ENCODE results near the gene IRF5. TPM values are rescaled to one million over a fixed set of nuclear protein-coding genes. Genes with fewer than 3 reads are reported as not detected.

IRF5 gene
- total RNA-seq, 1 experiment from 2014 or later: 16.5 TPM

DNA sequence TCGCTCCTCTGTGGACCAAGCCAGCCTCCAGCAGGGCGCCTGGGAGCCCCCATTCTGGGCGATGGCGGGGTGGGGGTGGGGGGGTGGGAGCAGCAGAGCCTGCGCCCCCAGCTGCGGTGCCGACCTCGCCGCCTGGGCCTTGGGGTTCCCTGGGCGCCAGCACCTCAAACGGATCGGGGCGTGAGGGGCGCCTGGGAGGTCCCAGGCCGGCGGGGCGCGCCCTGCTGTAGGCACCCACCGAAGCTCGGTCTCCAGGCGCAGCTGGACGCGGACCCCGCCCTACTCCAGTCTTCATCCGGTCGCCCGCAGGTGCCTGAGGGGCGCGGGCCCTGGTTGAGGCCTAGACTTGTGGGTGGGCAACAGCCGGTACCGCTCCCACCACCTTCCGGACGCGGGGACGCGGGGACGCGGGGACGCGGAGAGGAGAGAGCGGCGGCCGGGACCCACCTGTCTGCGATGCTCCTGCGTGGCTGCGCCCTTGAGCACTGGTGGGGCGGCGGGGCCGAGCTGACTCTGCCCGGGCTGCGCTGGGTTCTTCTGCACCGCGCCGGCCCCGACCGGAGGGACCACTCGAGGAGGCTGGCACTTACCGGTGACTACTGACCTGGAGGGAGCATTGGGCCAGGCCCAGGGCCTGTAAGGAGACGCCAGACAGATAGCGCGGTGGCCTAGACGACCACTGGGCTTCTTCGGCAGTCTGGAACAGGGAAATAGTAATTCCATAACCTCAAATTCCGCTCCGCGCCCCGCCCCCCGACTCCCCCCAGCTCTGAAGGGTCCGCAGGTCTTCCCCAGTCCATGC lies 21.7 kb upstream of the IRF5 start:
- H3K36me3 ChIP-seq (ENCODE audit: control insufficient read depth in 1 of 2, insufficient read depth in 2 of 2, low read length in 2 of 2): no peaks in the 10 kb centered on the region
- no peaks in the 10 kb centered on the region for H3K79me2 ChIP-seq (ENCODE audit: insufficient read depth, low read length)
- CTCF ChIA-PET: no interaction called here
- H3K4me2 ChIP-seq (ENCODE audit: low read length): no peak overlapping the region
- no peaks in the 10 kb centered on the region for H3K9me3 ChIP-seq (ENCODE audit: control insufficient read depth in 1 of 2, insufficient read depth in 1 of 2, low read depth in 1 of 2, low read length in 2 of 2)
- H3K27ac ChIP-seq (ENCODE audit: low read depth, low read length): no peak overlapping the region
- no peaks in the 10 kb centered on the region for H4K20me1 ChIP-seq (ENCODE audit: insufficient read depth)
- POLR2A ChIA-PET: no interaction called here
- TF ChIP-seq, protein P1, sequence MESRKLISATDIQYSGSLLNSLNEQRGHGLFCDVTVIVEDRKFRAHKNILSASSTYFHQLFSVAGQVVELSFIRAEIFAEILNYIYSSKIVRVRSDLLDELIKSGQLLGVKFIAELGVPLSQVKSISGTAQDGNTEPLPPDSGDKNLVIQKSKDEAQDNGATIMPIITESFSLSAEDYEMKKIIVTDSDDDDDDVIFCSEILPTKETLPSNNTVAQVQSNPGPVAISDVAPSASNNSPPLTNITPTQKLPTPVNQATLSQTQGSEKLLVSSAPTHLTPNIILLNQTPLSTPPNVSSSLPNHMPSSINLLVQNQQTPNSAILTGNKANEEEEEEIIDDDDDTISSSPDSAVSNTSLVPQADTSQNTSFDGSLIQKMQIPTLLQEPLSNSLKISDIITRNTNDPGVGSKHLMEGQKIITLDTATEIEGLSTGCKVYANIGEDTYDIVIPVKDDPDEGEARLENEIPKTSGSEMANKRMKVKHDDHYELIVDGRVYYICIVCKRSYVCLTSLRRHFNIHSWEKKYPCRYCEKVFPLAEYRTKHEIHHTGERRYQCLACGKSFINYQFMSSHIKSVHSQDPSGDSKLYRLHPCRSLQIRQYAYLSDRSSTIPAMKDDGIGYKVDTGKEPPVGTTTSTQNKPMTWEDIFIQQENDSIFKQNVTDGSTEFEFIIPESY (IDR thresholded peaks at IDR 0.05; ENCODE audit: extremely low read depth, insufficient replicate concordance, low read length): no peak
- TF ChIP-seq YY1 (IDR thresholded peaks at IDR 0.05; ENCODE audit: extremely low read depth, insufficient replicate concordance, low read depth, low read length) (no peak), JUND (IDR thresholded peaks at IDR 0.05) (no peak), CEBPB (IDR thresholded peaks at IDR 0.05; ENCODE audit: low read depth) (no peak)
- H2AFZ ChIP-seq (ENCODE audit: low read depth, low read length, poor library complexity, severe bottlenecking): no peak overlapping the region
- H3K4me3 ChIP-seq (replicated peaks in 1 of 2; ENCODE audit: low read depth in 1 of 2, low read length in 2 of 2): no peak overlapping the region
- no peaks in the 10 kb centered on the region for H3K9me2 ChIP-seq (ENCODE audit: insufficient read depth)
- DNase-seq (ENCODE audit: low read depth, low spot score) (no peak), ATAC-seq (no peak)
- intact Hi-C loops (cut with micrococcal nuclease): no loop called here
- no TSS peak for BruUV-seq (replicated peaks)
- H3K27me3 ChIP-seq (ENCODE audit: insufficient read depth, low read length): peaks cover 12% of the 10 kb centered on the region; the same call in 1 of the 2 replicates
- H3K4me1 ChIP-seq (ENCODE audit: control insufficient read depth in 1 of 2, insufficient read depth in 2 of 2, low read length in 2 of 2): peaks cover 0 to 5% of the 10 kb centered on the region in 2 experiments; a peak in 1 of 4 replicates
- no peak overlapping the region for H3K9ac ChIP-seq (ENCODE audit: low read length)
- RAD21 ChIA-PET (ENCODE audit: low non-redundant PET in 1 of 2, low total read pairs in 2 of 2, uncharacterized antibody in 2 of 2, unreplicated experiment in 2 of 2): no interaction called here

DNA sequence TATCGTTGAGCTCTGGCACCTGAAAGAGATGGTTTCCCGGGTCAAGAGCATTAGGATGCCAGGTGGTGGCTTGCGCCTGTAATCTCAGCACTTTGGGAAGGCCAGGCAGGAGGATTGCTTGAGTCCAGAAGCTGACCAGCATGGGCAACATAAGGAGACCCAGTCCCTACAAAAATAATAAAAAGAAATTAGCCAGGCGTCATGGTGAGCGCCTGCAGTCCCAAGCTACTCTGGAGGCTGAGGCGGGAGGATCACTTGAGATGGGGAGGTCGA lies 21.1 kb upstream of the IRF5 start:
- Histone ChIP-seq H3K36me3 (ENCODE audit: control insufficient read depth in 1 of 2, insufficient read depth in 2 of 2, low read length in 2 of 2) (no peaks in the 10 kb centered on the region), H3K4me2 (ENCODE audit: low read length) (no peak overlapping the region), H4K20me1 (ENCODE audit: insufficient read depth) (no peaks in the 10 kb centered on the region), H3K4me3 (replicated peaks in 1 of 2; ENCODE audit: low read depth in 1 of 2, low read length in 2 of 2) (no peak overlapping the region), H3K9me3 (ENCODE audit: control insufficient read depth in 1 of 2, insufficient read depth in 1 of 2, low read depth in 1 of 2, low read length in 2 of 2) (no peaks in the 10 kb centered on the region), H3K9me2 (ENCODE audit: insufficient read depth) (no peaks in the 10 kb centered on the region), H3K27ac (ENCODE audit: low read depth, low read length) (no peak overlapping the region), H2AFZ (ENCODE audit: low read depth, low read length, poor library complexity, severe bottlenecking) (no peak overlapping the region), H3K4me1 (ENCODE audit: control insufficient read depth in 1 of 2, insufficient read depth in 2 of 2, low read length in 2 of 2) (peaks cover 0 to 2% of the 10 kb centered on the region in 2 experiments; a peak in 1 of 4 replicates), H3K79me2 (ENCODE audit: insufficient read depth, low read length) (no peaks in the 10 kb centered on the region), H3K27me3 (ENCODE audit: insufficient read depth, low read length) (peaks cover 12% of the 10 kb centered on the region; the same call in 1 of the 2 replicates), H3K9ac (ENCODE audit: low read length) (no peak overlapping the region)
- TF ChIP-seq FOSL1 (IDR thresholded peaks at IDR 0.05; ENCODE audit: low read depth) (no peak), SP1 (IDR thresholded peaks at IDR 0.05; ENCODE audit: low read depth) (no peak), EZH2phosphoT487 (IDR thresholded peaks at IDR 0.05; ENCODE audit: borderline replicate concordance) (no peak), EGR1 (IDR thresholded peaks at IDR 0.05; ENCODE audit: low read depth) (no peak), ELF1 (IDR thresholded peaks at IDR 0.05; ENCODE audit: borderline replicate concordance, low read depth) (no peak), ZFX (IDR thresholded peaks at IDR 0.05) (no peak), JUND (IDR thresholded peaks at IDR 0.05) (no peak)
- TF ChIP-seq, protein P2, sequence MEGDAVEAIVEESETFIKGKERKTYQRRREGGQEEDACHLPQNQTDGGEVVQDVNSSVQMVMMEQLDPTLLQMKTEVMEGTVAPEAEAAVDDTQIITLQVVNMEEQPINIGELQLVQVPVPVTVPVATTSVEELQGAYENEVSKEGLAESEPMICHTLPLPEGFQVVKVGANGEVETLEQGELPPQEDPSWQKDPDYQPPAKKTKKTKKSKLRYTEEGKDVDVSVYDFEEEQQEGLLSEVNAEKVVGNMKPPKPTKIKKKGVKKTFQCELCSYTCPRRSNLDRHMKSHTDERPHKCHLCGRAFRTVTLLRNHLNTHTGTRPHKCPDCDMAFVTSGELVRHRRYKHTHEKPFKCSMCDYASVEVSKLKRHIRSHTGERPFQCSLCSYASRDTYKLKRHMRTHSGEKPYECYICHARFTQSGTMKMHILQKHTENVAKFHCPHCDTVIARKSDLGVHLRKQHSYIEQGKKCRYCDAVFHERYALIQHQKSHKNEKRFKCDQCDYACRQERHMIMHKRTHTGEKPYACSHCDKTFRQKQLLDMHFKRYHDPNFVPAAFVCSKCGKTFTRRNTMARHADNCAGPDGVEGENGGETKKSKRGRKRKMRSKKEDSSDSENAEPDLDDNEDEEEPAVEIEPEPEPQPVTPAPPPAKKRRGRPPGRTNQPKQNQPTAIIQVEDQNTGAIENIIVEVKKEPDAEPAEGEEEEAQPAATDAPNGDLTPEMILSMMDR (IDR thresholded peaks at IDR 0.05 in 2 of 3, conservative IDR thresholded peaks at IDR 0.05 in 1 of 3; ENCODE audit: borderline replicate concordance in 1 of 3, insufficient read depth in 1 of 3, low read depth in 2 of 3, low read length in 2 of 3): no peak
- DNase-seq (ENCODE audit: low read depth, low spot score): no peak
- intact Hi-C loops (cut with micrococcal nuclease): no loop called here
- POLR2A ChIA-PET: no interaction called here
- CTCF ChIA-PET: no interaction called here
- no peak for ATAC-seq
- BruUV-seq (replicated peaks): no TSS peak
- RAD21 ChIA-PET (ENCODE audit: low non-redundant PET in 1 of 2, low total read pairs in 2 of 2, uncharacterized antibody in 2 of 2, unreplicated experiment in 2 of 2): no interaction called here

Measured in HCT116 (cell line).